Measurements from ENCODE around the gene LOX.

LOX gene, protein sequence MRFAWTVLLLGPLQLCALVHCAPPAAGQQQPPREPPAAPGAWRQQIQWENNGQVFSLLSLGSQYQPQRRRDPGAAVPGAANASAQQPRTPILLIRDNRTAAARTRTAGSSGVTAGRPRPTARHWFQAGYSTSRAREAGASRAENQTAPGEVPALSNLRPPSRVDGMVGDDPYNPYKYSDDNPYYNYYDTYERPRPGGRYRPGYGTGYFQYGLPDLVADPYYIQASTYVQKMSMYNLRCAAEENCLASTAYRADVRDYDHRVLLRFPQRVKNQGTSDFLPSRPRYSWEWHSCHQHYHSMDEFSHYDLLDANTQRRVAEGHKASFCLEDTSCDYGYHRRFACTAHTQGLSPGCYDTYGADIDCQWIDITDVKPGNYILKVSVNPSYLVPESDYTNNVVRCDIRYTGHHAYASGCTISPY

DNA sequence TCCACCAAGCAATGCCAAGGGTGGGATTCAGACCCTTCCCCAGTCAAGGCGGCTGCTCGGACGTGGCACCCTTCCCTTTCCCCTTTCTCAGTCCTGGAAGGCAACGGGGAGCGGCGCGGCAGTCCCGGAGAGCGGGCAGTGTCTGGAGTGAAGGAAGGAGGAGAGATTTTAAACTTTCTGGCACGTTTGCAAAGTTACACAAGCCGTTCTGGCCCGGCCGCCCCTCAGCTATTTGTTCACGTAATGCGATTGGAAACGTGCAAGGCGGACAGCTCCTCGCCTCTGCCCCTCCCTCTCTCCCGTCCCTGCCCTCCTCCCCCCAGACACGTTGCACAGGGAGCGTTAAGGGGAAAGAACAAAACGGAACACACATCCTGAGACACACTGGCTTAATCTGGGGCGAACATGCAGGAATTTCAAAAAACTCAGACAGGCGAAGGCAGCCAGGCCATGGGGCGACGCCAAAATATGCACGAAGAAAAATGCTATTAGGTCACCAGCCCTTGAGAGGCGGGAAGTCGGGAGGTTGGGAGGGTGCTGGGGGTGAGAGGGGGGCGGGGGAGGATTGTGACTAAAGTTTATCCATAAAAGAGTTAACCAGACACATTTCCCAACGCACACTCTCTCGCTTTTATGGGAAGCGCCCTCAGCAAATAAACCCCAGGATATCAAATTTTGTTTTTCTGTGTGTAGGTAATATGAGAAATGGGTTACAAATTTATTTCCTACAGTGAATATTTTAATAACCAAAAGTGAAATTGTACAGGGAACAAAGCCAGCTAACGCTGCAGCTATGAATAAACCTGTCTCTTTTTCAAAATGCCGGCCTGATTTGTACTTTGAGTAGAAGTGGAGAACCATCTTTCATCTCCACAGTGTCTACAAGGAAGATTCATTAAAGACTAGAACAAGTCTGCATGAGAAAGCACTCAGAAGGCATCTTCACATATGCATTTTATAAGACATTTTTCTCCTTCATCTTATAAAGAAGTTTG, at the start of gene LOX:
LOX (minus strand) TSS at position 144 of the 995 bp plus-strand sequence. CDS start 274 bp downstream, outside the sequence.
- DNase-seq: peak; percentile 98

DNA sequence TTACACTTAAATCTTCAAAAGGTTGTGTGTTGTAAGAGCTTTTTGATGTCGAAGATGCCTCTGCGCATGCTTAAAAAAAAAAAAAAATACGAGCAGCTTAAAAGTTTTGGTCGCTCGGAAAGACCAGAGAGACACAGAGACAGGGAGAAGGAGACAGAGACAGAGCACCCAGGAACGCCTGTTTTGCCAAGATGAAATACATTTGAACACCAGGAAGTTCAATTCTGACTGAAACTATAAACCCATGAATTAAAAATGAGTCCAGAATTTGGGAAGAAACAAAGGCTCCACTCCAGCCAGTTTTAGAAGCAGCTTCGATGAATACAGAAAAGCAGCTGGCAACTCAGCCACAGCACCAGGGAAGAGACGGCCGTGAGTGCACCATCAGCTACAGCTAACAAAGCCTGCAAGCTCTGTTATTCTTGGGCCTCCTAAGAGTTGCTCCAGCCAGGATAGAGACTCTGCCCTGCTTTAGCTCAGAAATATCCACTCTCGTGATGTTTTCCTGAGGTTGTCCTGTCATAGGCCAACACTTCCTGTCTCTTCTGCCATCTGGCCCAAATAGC, 48.8 kb upstream of the LOX start:
- DNase-seq: no peak

DNA sequence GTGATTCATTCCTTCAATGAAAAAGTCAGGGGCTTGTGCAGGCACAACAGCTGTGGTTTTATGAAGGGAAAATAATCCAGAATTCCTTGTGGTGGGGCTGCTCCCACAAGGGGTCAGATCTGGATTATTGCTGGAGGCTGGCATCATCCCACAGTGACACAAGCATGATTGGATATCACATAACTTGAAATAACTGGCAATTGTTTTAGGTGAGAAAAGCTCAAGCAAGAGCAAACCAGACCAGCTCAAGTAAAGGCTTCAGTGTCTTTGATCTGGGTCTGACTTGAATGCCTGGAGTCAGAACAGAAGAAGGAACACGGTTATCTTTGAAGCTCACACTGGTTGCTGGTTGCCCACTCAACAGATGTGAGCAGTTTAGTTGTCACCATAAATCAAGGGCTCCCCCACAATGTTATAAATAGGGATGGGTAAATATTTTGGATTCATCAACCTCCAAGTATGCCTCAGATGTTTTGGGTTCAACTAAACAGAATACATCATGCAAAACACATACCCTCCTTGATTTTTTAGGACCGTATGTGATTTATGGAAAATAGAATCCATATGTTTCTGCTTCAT, 48.2 kb upstream of the LOX start:
- peak; percentile 61 for DNase-seq

- DNase-seq: no peak
Measured at GRCh38 chr5:122124766-122125165, 46.7 kb upstream of the LOX start.

DNA sequence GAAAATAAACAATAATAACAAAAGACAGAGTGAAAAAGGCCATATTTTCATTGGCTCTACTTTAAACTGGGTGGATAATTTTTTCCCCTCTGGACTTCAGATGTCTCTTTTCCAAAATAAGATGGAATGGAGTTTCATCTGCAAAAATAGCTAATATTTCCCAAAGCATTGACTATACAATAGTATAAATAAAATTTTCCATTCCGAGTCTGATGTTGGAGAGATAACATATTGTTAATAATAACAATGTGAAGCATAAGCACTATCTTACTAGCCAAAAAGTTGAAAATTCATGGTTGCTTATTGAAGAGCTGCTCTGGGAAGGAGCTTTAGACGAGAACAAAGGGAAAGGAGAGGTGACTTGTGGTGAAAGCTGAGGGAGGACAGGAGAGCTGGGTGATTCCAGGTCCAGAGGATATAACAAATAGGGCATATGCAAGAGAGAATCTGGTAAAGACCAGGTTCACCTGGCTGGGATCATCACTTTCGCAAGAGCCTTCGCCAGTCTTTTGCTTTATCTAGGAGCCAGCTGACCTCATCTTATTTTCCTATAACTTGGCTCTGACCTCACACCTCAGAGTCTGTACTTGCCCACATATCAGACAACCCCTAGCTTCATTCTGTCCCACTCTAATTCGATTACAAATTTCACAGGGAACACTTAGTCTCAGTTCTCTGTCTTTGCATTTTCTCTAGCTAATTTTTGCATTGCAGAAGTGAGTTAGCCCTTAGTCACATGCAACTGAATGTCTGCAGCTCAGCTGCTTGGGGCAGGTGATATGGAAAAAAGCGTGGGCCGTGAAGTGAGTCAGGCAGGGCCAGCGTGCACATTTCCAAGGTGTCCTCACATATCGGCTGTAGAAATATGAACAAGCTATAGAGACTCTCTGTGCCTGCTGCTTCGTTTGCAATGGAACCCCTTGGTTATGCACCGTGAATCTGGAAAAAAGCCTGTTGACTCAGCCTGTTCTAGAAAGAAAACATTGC, 43.7 kb upstream of the LOX start:
- peak; percentile 15 for DNase-seq

- peak; percentile 37 for DNase-seq
Measured at GRCh38 chr5:122120957-122121356, 42.9 kb upstream of the LOX start.

DNA sequence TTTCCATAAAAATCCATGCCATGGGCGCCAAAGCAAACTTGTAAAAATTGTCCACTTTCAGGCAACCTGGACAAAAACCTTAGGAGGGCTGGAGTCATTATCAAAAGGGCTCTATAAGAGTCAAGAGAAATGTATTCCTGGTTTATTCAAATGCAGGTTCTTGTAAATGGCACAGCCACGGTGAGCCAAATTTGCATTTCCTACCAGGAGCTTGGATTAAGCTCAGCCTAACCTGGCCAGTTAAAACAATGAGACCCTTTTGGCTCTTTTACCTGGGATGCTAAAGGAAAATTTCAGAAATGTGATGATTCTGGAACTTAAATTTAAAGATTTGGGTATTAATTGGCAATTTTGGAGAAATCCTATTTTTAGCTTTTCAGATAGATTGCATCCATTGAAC, 42.4 kb upstream of the LOX start:
- no peak for DNase-seq

DNA sequence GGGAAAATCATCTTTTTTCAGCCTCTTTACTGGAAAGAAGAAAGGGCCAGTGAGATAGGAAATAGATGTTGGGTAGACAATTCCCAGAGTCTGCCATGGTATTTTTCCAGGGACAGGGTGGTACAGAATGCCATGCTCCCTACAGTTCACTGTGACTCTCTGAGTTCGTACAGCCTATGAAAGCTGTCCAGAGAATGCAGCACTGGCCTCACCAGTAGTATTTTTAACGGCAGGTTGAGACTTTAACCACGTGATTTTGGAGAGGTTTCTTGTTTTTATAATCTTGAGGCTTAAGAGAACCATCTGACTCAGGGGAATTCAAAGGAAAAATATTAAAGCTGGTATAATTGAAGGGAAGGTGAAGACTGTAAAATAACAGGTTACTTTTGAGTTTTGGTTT, 41.1 kb upstream of the LOX start:
- DNase-seq: no peak

DNA sequence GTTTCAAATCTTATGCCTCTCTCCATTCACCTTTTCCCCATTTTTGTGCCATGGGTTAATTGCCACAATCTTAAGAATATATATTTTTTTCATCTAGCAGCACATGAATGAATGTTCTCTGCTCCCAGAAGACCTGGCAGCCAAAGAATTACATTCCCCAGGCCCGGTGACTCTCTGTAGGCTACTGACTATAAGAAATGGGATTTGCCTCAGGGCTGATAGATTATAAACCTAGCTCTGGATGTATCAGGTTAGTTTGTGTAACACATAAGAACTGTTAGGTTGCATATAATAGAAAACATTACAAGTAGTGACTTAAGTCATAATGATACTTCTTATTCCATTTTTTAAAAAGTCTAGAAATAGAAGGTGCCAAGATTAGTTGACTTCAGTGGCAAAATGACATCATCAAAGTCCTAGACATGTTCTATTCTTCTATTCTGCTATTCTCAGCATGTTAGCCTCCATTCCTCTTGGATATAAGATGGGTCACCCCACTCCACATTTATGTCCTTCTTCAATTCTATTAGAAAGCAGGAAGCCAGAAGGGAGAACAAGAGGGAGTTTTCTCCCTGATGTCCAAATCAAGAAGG, 40.4 kb upstream of the LOX start:
- DNase-seq: no peak

DNA sequence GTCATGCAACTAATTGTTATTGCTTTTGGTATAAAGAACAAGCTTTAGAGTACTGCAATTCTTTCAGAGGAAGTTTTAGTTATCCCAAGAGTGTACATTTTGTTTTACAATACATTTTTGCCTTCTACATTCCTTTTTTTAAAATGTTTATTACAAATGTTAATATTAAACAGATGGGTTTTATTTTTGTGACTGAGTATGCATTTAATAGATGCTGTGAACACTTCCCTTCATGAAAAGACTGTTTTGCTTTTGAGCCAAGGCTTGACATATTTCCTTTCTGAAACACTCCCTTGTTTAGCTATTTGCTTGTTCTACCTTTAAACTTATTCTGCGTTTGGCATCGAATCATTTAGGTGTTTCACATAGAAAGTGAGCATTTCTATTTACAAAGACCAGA, 36.4 kb upstream of the LOX start:
- no peak for DNase-seq

DNA sequence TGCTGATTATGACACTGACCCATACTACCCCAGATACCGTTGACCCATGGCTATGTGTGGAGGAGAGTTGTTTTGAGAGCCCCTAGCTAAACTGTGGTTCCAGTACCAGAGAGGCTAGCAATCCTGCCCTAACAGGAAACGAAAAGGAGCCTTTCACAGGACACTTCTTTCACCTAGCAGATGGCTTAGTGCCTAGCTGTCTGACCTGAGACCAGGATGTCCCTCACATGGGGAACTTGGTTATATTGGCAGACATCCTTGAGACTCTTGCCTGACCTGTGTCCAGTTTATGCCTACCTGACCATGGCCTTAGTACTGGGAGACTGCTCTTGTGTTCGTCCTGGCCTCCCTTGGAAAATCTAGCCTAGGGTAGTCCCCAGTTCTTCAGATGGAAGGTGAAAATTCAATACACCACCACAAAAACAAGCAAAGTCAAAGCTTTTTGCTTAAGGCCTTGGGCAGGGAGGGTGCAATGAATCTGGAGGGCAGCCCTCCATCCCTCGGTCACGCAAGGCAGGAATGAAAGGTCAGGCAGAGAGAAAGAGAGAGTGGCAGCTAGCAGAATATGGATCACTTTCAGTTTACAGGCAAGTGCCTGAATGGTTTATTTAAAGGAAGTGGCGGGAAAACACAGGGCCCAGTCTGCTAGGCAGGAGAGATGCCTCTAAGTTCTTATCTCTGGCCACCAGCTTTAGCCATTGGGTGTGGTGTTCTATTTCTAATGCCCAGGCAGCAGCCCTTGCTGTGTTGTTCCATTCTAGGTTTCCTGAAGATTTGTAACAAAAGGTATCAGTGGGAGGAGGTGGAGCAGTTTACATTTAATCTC, 34.9 kb upstream of the LOX start:
- no peak for DNase-seq

GRCh38 chr5:122112063-122112462, 34.0 kb upstream of the LOX start:
- DNase-seq: no peak

GRCh38 chr5:122111460-122111859, 33.4 kb upstream of the LOX start:
- no peak for DNase-seq

DNA sequence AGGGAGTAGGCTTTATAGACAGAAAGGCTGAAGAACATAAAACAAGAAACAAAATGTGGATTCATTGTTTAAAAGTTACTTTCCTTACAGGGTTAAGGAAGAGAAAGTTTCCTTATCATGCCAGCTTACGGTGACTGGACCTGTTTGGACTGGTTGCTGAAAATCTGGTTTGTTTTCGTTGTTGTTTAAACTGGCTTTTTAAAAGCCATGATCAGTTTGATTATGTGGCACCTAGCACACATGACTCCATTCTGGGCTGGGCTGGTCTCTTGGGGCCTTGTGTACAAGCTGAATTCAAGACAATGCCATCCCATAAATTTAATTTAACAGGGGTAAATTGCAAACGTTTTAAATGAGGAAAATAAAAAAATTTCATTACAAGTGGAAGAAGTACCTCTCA, 32.9 kb upstream of the LOX start:
- DNase-seq: no peak

DNA sequence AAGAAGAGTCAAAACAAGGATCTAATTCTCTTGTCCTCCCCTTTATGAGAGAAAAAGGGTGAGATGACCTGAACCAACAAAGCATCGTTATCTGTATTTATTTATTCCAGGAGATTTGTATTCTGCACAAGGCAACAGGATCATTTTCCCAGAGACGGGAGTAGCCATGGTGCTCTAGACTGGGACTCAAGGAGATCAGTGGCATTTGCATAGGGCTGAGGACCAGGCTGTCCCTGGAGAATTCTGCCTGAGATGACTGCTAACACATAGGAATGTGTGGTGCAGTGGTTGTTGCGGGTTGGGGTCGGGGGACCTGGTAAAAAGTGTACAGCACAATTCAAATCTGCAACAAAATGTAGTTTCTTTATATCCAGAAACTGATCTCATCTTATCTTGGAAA, 29.0 kb upstream of the LOX start:
- no peak for DNase-seq

DNA sequence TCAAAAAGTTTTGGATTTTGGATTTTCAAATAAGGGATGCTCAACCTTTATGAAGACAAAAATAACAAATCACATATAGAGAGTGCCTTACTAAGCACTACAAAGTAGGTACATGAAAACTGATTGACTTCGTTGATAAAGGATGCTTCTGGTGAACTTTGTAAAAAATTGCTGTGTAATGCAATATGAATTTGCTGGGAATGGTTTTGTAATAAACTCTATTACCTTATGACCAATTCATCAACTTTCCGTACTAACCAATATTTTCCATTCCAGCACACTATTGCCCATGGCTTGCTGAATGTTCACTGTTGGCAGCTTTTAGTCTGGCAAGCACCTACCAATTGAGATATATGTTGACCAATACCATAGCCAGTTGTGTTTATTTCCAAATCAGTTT, 27.9 kb upstream of the LOX start:
- DNase-seq: no peak

GRCh38 chr5:122102825-122103224, 24.8 kb upstream of the LOX start:
- peak; percentile 83 for DNase-seq

DNA sequence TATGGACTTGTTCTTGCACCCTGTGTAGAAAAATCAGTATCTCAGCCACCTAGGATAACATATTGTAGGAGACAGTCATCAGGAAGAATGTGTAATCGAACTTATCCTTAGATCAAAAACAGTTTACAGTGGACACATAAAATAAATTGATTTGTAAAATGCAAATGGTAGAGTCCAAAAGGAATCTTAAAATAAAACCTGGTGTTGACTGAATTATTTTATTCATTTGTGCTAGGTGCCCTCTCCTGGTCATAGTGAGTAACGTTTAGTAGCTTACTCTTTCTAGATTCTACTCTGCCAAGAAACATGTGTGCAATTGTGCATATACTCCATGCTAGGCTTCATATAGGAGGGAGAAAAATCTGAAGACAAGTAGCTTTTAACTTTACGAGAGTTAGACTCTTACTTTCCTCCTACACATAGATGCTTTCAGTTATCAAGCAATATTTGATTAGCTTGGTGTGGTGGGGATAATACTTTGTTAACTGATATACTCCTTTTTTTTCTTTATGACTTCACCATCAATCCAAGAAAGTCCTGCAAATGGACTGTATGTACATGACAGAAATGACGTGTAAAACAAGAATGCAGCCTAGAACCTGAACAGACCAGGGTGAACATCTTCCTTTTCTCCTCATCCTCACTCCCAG, 23.7 kb upstream of the LOX start:
- peak; percentile 78 for DNase-seq

GRCh38 chr5:122099060-122099790, 21.2 kb upstream of the LOX start:
- peak; percentile 84 for DNase-seq

Measured in HCEC 1CT (cell line).